HG03520 (cell line): Measurements from ENCODE around the gene FLOT2.
"Not testable (repeated sequence)": the region's sequence is repeated elsewhere in the genome, so short reads cannot be mapped to it uniquely, and the experiment has no call there.

ENCODE experiments used
- ATAC-seq: cut with Tn5 transposase; IDR thresholded peaks from one replicate; pipeline ENCODE4 v1.9.1; 2021; ENCODE audit warnings: mild to moderate bottlenecking, moderate library complexity; ENCODE audit not compliant: unreplicated experiment

Gene FLOT2

GRCh38 chr17:28896884-28897768 lies at the start of gene FLOT2:
TSS of gene FLOT2 (minus strand) at chr17:28897733. CDS start at chr17:28897574, 159 bp downstream.
- ATAC-seq, result no peak

GRCh38 chr17:28946239-28946638 lies 48.7 kb upstream of the FLOT2 start:
- no peak for ATAC-seq

- ATAC-seq, result no peak
These were observed 47.6 kb upstream of the FLOT2 start for GRCh38 chr17:28944862-28945741.

- ATAC-seq, result no peak
These were observed 46.8 kb upstream of the FLOT2 start for GRCh38 chr17:28944343-28944742.

- no peak for ATAC-seq
These were observed 45.4 kb upstream of the FLOT2 start for GRCh38 chr17:28942925-28943324.

GRCh38 chr17:28941251-28941650 lies 43.7 kb upstream of the FLOT2 start:
- no peak for ATAC-seq

GRCh38 chr17:28940675-28941074 lies 43.1 kb upstream of the FLOT2 start:
- ATAC-seq, result no peak

- ATAC-seq, result no peak
These were observed 42.6 kb upstream of the FLOT2 start for GRCh38 chr17:28940142-28940541.

GRCh38 chr17:28938552-28938951 lies 41.0 kb upstream of the FLOT2 start:
- ATAC-seq, result no peak

- no peak for ATAC-seq
These were observed 39.7 kb upstream of the FLOT2 start for GRCh38 chr17:28937044-28937729.

GRCh38 chr17:28935744-28936460 lies 38.4 kb upstream of the FLOT2 start:
- ATAC-seq, result no peak

GRCh38 chr17:28934508-28934907 lies 37.0 kb upstream of the FLOT2 start:
- not testable (repeated sequence) for ATAC-seq

GRCh38 chr17:28929787-28930186 lies 32.3 kb upstream of the FLOT2 start:
- ATAC-seq, result no peak

- ATAC-seq, result no peak
These were observed 30.5 kb upstream of the FLOT2 start for GRCh38 chr17:28928061-28928460.

GRCh38 chr17:28926786-28927185 lies 29.3 kb upstream of the FLOT2 start:
- no peak for ATAC-seq

GRCh38 chr17:28926366-28926765 lies 28.8 kb upstream of the FLOT2 start:
- ATAC-seq, result no peak

- ATAC-seq, result no peak
These were observed 28.4 kb upstream of the FLOT2 start for GRCh38 chr17:28925912-28926365.

GRCh38 chr17:28920201-28920600 lies 22.7 kb upstream of the FLOT2 start:
- no peak for ATAC-seq

- no peak for ATAC-seq
These were observed 20.8 kb upstream of the FLOT2 start for GRCh38 chr17:28918295-28918694.

GRCh38 chr17:28917465-28917864 lies 19.9 kb upstream of the FLOT2 start:
- ATAC-seq, result no peak
